Ovary (tissue), 9 donors: ENCODE measurements around the gene ETNK2. TPM values are rescaled to one million over a fixed set of nuclear protein-coding genes. Genes with fewer than 3 reads are reported as not detected.

Experiments
- DNase-seq, 5 donors: peaks; one replicate each; pipeline ENCODE4 v3.0.0-alpha.2; 2019 to 2020
- H3K27ac ChIP-seq, 2 donors: fragments of 200-600 bp; one replicate each; pipeline versions ENCODE4 v1.5.1 to v1.8.0; 2019 to 2022
- H3K27me3 ChIP-seq: fragments of 200-600 bp; one replicate; pipeline ENCODE4 v1.8.0; 2022
- H3K36me3 ChIP-seq: fragments of 200-600 bp; sonication (generic); one replicate; pipeline ENCODE4 v1.5.1; 2019
- H3K4me1 ChIP-seq: one replicate; pipeline ENCODE4 v1.8.1; 2013; ENCODE audit warnings: mild to moderate bottlenecking, moderate library complexity; ENCODE audit not compliant: insufficient read depth
- H3K4me3 ChIP-seq: fragments of 200-600 bp; sonication (generic); one replicate; pipeline ENCODE4 v1.5.1; 2017
- H3K9me3 ChIP-seq, 2 donors: fragments of 200-600 bp in 1 of 2; sonication (generic) in 1 of 2; one replicate each; pipeline versions ENCODE4 v1.5.1 to v1.8.1; 2013 to 2019; ENCODE audit warnings: mild to moderate bottlenecking in 1 of 2, moderate library complexity in 1 of 2
- EP300 ChIP-seq: sonication (generic); formaldehyde crosslinking; IDR thresholded peaks from one replicate; pipeline ENCODE4 v1.6.1; 2017; ENCODE audit warnings: antibody characterized with exemption
- POLR2A ChIP-seq: fragments of 450-650 bp; IDR thresholded peaks from one replicate; pipeline ENCODE4 v1.6.1; 2017; ENCODE audit warnings: antibody characterized with exemption, mild to moderate bottlenecking, moderate library complexity
- WGBS, 3 donors: extraction: QIAGEN DNeasy Blood & Tissue Kit in 1 of 3; methylation state at CpG; one replicate each; pipeline versions ENCODE4 v1.1.5 to v1.1.7; 2013 to 2017; 5-methylcytosine and 5-hydroxymethylcytosine counted together
- intact Hi-C, 4 donors: fragments of 100-400 bp; cut with DNase I; formaldehyde crosslinking; loops; one replicate each; pipeline versions ENCODE4 v1.11.0 to v1.15.1; 2022 to 2023
- polyA plus RNA-seq, 2 donors: library from polyadenylated mRNA; stranded (reverse); fragments of 200-250 nt in 1 of 2; fragments of 350-450 nt in 1 of 2; fragmentation: Illumina TruSeq in 1 of 2; extraction: RNeasy Lipid Tissue Mini Kit (QIAGEN cat#74804) in 1 of 2; gene quantifications; one replicate each; pipeline ENCODE4 v1.2.3, GENCODE V29; 2013 to 2014
- total RNA-seq, 7 donors: library from RNA; depleted of rRNA in 2 of 7; stranded (reverse); fragments of >200 nt in 2 of 7; fragmentation: NEBNext Ultra II Directional in 3 of 7; extraction: Animal tissue kit (Norgen Biotek cat#: 25700) in 3 of 7; gene quantifications; one replicate each; pipeline versions ENCODE4 v1.1.0 to v1.2.4, GENCODE V29; 2016 to 2023
- TF ChIP-seq, protein P1 (sequence below), 3 donors: fragments of 450-650 bp in 2 of 3; fragments of 200-600 bp in 1 of 3; IDR thresholded peaks; one replicate each; pipeline versions ENCODE4 v1.5.1 to v1.8.0; 2016 to 2022; ENCODE audit warnings: antibody characterized with exemption in 3 of 3, mild to moderate bottlenecking in 1 of 3
- donor health status: DM: no; HTN: no; CAD: no; lungs with moderate emphysema.
- donor health status: DM: no; HTN: no; CAD: no.
- donor health status: Bipolar disorder and iron deficiency.
- donor health status: DM: yes; HTN: yes; CAD: no.
- donor health status: DM: no; HTN: no; CAD: no.
- donor health status: DM: yes; HTN: yes; CAD: no.

The ETNK2 gene
- total and polyA plus RNA-seq, 9 donors, result 16.3 to 60.9 (median 40.3) TPM

DNA sequence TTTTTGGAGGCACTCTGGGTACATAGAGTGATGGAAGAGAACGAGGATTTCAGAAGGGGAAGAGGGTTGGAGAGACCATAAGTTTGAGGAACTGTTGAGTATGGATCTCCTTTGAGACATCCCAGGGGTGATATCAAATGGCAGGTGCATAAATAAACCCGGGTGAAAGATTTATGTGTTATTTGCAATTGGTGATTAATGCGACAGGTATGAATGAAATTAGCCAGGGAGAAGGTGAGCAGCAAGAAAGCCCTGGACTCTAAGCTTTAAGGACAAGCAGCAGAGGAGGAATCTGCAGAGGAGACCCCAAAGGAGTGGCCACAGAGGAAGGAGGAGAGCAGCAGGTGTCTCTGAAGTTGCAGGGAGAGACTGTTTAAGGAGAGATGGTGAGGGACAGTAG, 23.1 kb upstream of the ETNK2 start:
- WGBS, 3 donors, result 66 to 77% (median 67%) methylated on average over 3 of the region's 3 CpGs
- no peaks in the 10 kb centered on the region for H3K36me3 ChIP-seq
- DNase-seq, result no peak
- no peak overlapping the region for H3K4me3 ChIP-seq
- intact Hi-C loops, result no loop called here
- H3K27ac ChIP-seq, result no peak overlapping the region
- TF ChIP-seq EP300, result no peak
- TF ChIP-seq POLR2A, result no peak
- TF ChIP-seq, protein P1, sequence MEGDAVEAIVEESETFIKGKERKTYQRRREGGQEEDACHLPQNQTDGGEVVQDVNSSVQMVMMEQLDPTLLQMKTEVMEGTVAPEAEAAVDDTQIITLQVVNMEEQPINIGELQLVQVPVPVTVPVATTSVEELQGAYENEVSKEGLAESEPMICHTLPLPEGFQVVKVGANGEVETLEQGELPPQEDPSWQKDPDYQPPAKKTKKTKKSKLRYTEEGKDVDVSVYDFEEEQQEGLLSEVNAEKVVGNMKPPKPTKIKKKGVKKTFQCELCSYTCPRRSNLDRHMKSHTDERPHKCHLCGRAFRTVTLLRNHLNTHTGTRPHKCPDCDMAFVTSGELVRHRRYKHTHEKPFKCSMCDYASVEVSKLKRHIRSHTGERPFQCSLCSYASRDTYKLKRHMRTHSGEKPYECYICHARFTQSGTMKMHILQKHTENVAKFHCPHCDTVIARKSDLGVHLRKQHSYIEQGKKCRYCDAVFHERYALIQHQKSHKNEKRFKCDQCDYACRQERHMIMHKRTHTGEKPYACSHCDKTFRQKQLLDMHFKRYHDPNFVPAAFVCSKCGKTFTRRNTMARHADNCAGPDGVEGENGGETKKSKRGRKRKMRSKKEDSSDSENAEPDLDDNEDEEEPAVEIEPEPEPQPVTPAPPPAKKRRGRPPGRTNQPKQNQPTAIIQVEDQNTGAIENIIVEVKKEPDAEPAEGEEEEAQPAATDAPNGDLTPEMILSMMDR (IDR thresholded peaks at IDR 0.05), result no peak
- no peaks in the 10 kb centered on the region for H3K9me3 ChIP-seq
- no peaks in the 10 kb centered on the region for H3K4me1 ChIP-seq
- no peaks in the 10 kb centered on the region for H3K27me3 ChIP-seq

- Histone ChIP-seq H3K4me1 (no peaks in the 10 kb centered on the region), H3K4me3 (no peak overlapping the region), H3K9me3 (no peaks in the 10 kb centered on the region), H3K27me3 (no peaks in the 10 kb centered on the region), H3K36me3 (no peaks in the 10 kb centered on the region), H3K27ac (no peak overlapping the region)
- TF ChIP-seq, protein P1 (IDR thresholded peaks at IDR 0.05), result no peak
- intact Hi-C loops, result no loop called here
- DNase-seq, result no peak
- WGBS, 3 donors, result 88 to 95% (median 93%) methylated on average over 2 of the region's 2 CpGs
Measured at GRCh38 chr1:204172404-204173029, 20.7 kb upstream of the ETNK2 start.

GRCh38 chr1:204171751-204172178, 19.9 kb upstream of the ETNK2 start:
- Histone ChIP-seq H3K9me3 (no peaks in the 10 kb centered on the region), H3K27me3 (no peaks in the 10 kb centered on the region), H3K4me1 (no peaks in the 10 kb centered on the region), H3K4me3 (no peak overlapping the region), H3K36me3 (no peaks in the 10 kb centered on the region), H3K27ac (no peak overlapping the region)
- intact Hi-C loops, result no loop called here
- TF ChIP-seq EP300, result no peak
- no peak for DNase-seq
- 69 to 76% (median 75%) methylated on average over 4 of the region's 4 CpGs for WGBS, 3 donors

- WGBS, 3 donors, result 45 to 62% (median 49%) methylated on average over 3 of the region's 3 CpGs
- no peaks in the 10 kb centered on the region for H3K9me3 ChIP-seq
- H3K27ac ChIP-seq, result no peak overlapping the region
- no peak overlapping the region for H3K4me3 ChIP-seq
- no peaks in the 10 kb centered on the region for H3K4me1 ChIP-seq
- H3K36me3 ChIP-seq, result no peaks in the 10 kb centered on the region
- no peak for TF ChIP-seq POLR2A
- TF ChIP-seq EP300, result no peak
- TF ChIP-seq, protein P1 (IDR thresholded peaks at IDR 0.05), result no peak
- H3K27me3 ChIP-seq, result no peaks in the 10 kb centered on the region
- DNase-seq, result no peak
- intact Hi-C loops, result no loop called here
Measured at GRCh38 chr1:204170494-204171155, 18.8 kb upstream of the ETNK2 start.

GRCh38 chr1:204169858-204170257, 18.0 kb upstream of the ETNK2 start:
- TF ChIP-seq, protein P1 (IDR thresholded peaks at IDR 0.05), result no peak
- TF ChIP-seq EP300 (no peak), POLR2A (no peak)
- no peaks in the 10 kb centered on the region for H3K36me3 ChIP-seq
- WGBS, 3 donors, result 89 to 94% (median 93%) methylated on average over 4 of the region's 4 CpGs

More at GRCh38 chr1:204169858-204170257, 18.0 kb upstream of the ETNK2 start:
- Histone ChIP-seq H3K27ac (no peak overlapping the region), H3K4me3 (no peak overlapping the region), H3K27me3 (no peaks in the 10 kb centered on the region), H3K9me3 (no peaks in the 10 kb centered on the region), H3K4me1 (no peaks in the 10 kb centered on the region)
- intact Hi-C loops, result loop anchor here in 1 of 4 donors (10.0 kb wide), 1 partner anchor 325 kb away; the partner anchor contains the start of gene PIK3C2B
- DNase-seq, result no peak
